Ishikawa (cell line): ENCODE data around the gene OR5K2.

Experiments
- CEBPB ChIP-seq: IDR thresholded peaks from 2 replicates; pipeline ENCODE4 v1.6.1; 2012
- EP300 ChIP-seq: IDR thresholded peaks from 2 replicates; pipeline ENCODE4 v1.6.1; 2012; ENCODE audit warnings: borderline replicate concordance

- TF ChIP-seq CEBPB (no peak), EP300 (no peak)
Measured at GRCh38 chr3:98521897-98522543, 24.5 kb downstream of the OR5K2 start.
